Activated CD8-positive, alpha-beta memory T cell treated with anti-CD3 and anti-CD28 coated beads for 48 hours (primary cell): ENCODE data around the gene LINGO4.
"Not testable (repeated sequence)": the region's sequence is repeated elsewhere in the genome, so short reads cannot be mapped to it uniquely, and the experiment has no call there.

Source experiments
- DNase-seq, 3 experiments: peaks; one replicate each; pipeline ENCODE4 v3.0.0-alpha.2; 2020; ENCODE audit warnings: low read depth in 2 of 3, low spot score in 2 of 3

The LINGO4 gene

GRCh38 chr1:151787689-151788088 lies 17.5 kb downstream of the LINGO4 start:
- DNase-seq = no peak

- DNase-seq = no peak
These were observed 21.4 kb downstream of the LINGO4 start for GRCh38 chr1:151783796-151784195.

DNA sequence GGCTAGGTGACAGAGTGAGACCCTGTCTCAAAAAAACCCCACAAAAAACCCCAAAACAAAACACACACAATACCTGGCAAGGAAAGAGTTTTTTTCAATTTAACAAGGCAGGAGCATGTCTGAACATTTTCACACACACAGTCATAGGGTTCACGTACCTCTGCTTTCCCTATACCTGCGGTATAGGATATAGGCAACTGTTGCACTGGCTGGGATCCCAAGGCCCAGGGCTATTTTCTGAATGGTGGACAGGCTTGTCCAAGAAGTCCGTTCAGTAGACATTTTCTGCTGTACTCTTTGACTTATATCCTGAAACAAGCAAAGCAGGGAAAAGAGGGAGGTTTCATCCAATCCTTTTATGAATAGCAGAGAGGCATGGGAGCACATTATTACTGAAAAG lies 22.5 kb downstream of the LINGO4 start:
- no peak for DNase-seq

GRCh38 chr1:151782026-151782425 lies 23.2 kb downstream of the LINGO4 start:
- DNase-seq = not testable (repeated sequence)

DNA sequence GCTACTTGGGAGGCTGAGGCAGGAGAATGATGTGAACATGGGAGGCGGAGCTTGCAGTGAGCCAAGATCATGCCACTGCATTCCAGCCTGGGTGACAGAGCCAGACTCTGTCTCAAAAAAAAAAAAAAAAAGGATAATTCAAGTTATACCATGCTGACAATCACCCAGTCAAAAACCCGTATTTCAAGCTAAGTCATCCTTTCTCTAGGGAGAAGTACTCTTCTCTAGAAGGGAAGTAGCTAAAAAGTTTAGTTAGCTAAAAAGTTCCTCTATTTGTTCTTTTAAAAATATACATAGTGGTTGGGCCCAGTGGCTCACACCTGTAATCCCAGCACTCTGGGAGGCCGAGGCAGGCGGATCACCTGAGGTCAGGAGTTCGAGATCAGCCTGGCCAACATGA lies 24.5 kb downstream of the LINGO4 start:
- DNase-seq = not testable (repeated sequence)

DNA sequence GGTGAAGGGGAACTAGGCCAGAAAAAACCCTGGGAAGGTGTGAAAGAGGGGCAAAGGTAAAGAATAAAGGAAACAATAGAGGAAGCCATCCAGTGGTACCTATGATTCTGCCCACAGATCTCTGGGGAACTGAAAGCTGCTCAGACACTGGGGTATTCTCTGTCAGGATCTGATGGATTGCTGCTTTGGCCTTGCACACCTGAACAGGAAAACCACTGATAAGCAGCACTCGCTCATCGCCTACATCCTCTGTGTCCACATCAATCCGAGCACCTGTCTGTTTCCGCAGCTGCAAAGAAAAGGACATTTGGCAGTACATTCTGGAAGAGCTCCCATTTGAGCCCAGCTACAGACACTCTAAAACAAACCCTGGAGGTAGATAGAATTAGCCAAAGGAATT lies 25.4 kb downstream of the LINGO4 start:
- no peak for DNase-seq

DNA sequence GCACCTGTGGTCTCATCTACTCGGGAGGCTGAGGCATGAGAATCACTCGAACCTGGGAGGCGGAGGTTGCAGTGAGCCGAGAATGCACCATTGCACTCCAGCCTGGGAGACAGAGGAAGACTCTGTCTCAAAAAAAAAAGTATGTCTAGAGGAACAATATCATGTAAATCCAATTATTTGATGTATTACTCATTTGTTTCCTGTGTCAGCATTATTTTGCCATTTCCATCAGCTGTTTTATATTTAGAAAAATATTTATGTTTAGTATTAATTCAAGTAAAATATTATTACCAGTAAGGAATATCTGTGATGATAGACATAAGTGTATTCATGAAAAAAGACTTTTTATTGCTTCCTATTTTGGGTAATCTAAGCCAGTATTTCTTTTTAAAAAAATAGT lies 27.9 kb downstream of the LINGO4 start:
- no peak for DNase-seq

DNA sequence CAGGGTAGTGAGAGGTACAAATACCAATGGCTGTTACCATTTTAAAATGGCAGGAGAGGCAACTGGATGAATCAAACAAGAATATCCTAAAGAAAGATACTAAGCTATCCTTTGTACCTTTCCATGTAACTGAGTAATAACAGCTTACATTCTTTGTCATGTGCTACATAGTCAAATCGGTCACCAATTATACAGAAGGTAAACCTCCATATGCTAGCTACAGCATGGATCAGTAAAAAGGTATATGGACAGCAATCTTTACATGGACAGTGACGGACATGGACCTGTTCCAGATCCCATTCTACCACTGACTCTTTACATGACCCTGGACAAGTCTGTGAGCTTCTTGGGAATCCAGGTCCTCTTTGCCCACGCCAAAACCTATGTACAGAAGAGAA lies 28.6 kb downstream of the LINGO4 start:
- no peak for DNase-seq

- no peak for DNase-seq
These were observed 29.1 kb downstream of the LINGO4 start for GRCh38 chr1:151775894-151776664.

DNA sequence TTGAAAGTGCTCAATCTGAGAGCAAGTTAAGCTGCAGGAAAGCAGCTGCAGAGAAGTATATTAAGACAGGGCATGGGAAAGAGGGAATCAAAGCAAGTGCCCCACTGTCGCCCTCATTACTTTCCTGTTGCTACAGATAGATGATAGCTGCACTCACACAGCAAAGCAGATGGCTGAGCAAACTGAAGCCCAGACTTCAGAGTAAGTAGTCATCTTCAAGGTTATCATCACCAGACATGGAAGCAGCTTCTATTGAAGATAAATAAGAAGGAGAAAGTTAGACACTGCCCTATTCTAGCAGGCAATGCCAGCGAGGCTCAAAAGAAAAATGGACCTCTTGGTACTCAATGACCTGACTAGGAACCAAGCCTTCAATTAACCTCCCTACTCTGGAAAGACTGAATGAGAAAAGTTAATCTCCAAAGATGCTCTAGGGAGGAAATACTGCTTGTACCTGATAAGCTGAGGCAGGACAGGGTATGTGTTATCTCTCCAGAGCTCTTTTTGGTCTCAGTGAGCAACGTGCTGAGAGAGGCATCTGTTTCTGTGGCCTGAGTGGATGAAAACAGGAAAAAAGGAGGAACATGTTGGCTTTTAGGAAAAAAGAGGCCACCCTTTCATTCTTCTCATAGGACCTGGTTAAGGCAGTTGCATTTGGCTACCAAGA lies 30.8 kb downstream of the LINGO4 start:
- no peak for DNase-seq

DNA sequence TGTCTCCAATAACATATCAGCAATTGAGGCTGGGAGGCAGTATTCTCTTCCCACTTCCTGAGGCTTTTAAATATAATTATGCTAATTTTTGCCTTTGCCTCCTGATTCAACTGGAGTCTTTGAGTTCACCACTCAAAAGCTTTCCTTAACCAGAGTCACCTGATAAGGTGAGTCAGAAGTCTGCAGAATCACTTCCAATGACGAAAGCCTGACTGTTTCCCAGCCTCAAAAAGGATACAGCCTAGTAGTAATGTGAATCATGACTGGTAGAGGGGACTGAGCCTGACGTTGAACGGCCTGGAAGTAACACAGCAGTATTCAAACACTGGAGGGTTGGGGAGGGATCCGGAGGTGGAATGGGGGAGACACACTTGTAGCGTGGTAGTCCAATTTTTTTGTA lies 31.5 kb downstream of the LINGO4 start:
- no peak for DNase-seq

DNA sequence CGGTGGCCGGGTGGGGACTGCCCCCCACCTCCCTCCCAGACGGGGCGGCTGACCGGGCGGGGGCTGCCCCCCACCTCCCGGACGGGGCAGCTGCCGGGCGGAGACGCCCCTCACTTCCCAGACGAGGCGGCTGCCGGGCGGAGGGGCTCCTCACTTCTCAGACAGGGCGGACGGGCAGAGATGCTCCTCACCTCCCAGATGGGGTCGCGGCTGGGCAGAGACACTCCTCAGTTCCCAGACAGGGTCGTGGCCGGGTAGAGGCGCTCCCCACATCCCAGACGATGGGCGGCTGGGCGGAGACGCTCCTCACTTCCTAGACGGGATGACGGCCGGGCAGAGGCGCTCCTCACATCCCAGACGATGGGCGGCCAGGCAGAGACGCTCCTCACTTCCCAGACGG lies 35.9 kb downstream of the LINGO4 start:
- not testable (repeated sequence) for DNase-seq

- not testable (repeated sequence) for DNase-seq
These were observed 36.7 kb downstream of the LINGO4 start for GRCh38 chr1:151768351-151769066.

DNA sequence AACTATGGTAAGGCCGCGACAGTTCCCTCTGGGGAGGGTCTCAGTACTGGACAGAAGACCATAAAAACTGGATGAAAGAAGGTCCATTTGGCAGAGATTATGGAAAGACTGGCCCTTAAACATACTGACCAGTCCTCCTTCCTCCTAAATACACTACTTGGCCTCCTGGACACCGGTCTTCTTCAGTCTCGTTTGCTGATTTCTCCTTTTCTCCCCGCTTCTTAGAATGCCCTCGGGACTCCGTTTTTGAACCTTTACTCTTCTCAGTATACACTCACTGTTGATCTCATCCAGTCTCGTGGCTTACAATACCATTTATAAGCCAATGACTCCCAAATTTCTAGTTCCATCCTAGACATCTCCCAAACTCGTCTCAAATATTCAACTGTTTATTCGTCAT lies 41.2 kb downstream of the LINGO4 start:
- DNase-seq = no peak

GRCh38 chr1:151762941-151763921 lies 42.0 kb downstream of the LINGO4 start, which contains the start of gene MRPL9:
TSS of gene MRPL9 (minus strand) at chr1:151763496. CDS start at chr1:151763479, 17 bp downstream.
- DNase-seq = peak; percentile 65 to 70 (median 67)

- DNase-seq = no peak
These were observed 44.4 kb downstream of the LINGO4 start for GRCh38 chr1:151760597-151761385.

- DNase-seq = no peak
These were observed 46.0 kb downstream of the LINGO4 start for GRCh38 chr1:151759241-151759640.

DNA sequence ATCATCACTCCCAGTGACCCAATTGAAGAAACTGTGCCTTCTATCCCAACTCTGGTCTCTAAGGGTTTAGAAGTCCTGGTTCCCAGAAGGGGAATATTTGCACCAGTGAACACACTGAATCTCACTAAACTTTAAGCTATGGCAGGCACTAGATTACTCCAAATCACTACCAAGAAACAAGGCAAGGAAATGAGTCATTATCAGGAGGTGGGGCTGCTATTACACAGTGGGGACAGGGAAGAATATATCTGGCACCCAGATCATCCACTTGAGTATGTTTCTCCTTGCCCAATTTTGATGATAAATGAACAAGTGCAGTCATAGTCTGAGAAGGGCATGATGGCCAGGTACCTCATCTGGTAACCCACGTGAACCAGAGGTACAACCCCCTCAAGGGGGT lies 48.9 kb downstream of the LINGO4 start:
- no peak for DNase-seq
